Upper lobe of right lung (tissue), 1 donor: ENCODE results near the gene PIP5K1B. TPM values are rescaled to one million over a fixed set of nuclear protein-coding genes. Genes with fewer than 3 reads are reported as not detected.
"Not testable (repeated sequence)": the region's sequence is repeated elsewhere in the genome, so short reads cannot be mapped to it uniquely, and the experiment has no call there.

Experiments used
- ATAC-seq: fragments of 200-7000 bp; cut with Tn5 transposase; one replicate; pipeline ENCODE4 v1.9.1; 2020; ENCODE audit warnings: mild to moderate bottlenecking, moderate library complexity
- DNase-seq: peaks from one replicate; pipeline ENCODE4 v3.0.0-alpha.2; 2020
- H3K27ac ChIP-seq: fragments of 200-600 bp; one replicate; pipeline ENCODE4 v1.8.0; 2022
- H3K27me3 ChIP-seq: fragments of 200-600 bp; one replicate; pipeline ENCODE4 v1.8.0; 2022; ENCODE audit warnings: mild to moderate bottlenecking
- H3K36me3 ChIP-seq: fragments of 200-600 bp; one replicate; pipeline ENCODE4 v1.8.0; 2022
- H3K4me1 ChIP-seq: fragments of 200-600 bp; one replicate; pipeline ENCODE4 v1.8.0; 2022
- H3K4me3 ChIP-seq: fragments of 200-600 bp; one replicate; pipeline ENCODE4 v1.8.0; 2022; ENCODE audit warnings: mild to moderate bottlenecking
- H3K9me3 ChIP-seq: fragments of 200-600 bp; one replicate; pipeline ENCODE4 v1.8.0; 2022
- intact Hi-C: fragments of 100-400 bp; cut with DNase I; formaldehyde crosslinking; loops from one replicate; pipeline ENCODE4 v1.11.0; 2022
- total RNA-seq: library from RNA; stranded (reverse); fragmentation: NEBNext Ultra II Directional; extraction: Animal tissue kit (Norgen Biotek cat#: 25700); gene quantifications from one replicate; pipeline ENCODE4 v1.2.1, GENCODE V29; 2021
- TF ChIP-seq, protein P1 (sequence below): fragments of 200-600 bp; IDR thresholded peaks from one replicate; pipeline ENCODE4 v1.8.0; 2022; ENCODE audit warnings: antibody characterized with exemption
- donor health status: DM: no; HTN: yes; CAD: no; lungs with severe emphysema.

The PIP5K1B gene
- total RNA-seq, 1 donor from 2014 or later = 36.5 TPM

DNA sequence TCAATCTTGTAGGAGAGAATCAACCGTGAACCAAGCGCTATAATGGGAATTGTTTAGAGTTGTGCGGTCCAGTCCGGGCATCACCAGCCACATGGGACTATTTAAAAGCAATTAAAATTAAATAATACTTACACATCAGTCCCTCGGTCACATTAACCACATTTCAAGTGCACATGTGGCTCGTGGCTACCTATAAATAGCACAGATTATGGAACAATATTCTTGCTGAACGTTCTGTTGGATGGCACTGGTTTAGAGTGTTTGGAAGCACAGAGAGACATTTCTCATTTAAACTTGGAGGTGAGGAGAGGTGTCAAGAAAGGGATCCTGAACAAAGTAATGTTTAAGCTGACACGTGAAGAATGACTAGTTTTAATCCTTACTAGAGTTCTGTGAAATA lies 12.5 kb upstream of the PIP5K1B start:
- TF ChIP-seq, protein P1, sequence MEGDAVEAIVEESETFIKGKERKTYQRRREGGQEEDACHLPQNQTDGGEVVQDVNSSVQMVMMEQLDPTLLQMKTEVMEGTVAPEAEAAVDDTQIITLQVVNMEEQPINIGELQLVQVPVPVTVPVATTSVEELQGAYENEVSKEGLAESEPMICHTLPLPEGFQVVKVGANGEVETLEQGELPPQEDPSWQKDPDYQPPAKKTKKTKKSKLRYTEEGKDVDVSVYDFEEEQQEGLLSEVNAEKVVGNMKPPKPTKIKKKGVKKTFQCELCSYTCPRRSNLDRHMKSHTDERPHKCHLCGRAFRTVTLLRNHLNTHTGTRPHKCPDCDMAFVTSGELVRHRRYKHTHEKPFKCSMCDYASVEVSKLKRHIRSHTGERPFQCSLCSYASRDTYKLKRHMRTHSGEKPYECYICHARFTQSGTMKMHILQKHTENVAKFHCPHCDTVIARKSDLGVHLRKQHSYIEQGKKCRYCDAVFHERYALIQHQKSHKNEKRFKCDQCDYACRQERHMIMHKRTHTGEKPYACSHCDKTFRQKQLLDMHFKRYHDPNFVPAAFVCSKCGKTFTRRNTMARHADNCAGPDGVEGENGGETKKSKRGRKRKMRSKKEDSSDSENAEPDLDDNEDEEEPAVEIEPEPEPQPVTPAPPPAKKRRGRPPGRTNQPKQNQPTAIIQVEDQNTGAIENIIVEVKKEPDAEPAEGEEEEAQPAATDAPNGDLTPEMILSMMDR = no peak
- Histone ChIP-seq H3K27me3 (peaks cover 2% of the 10 kb centered on the region), H3K9me3 (no peaks in the 10 kb centered on the region), H3K36me3 (no peaks in the 10 kb centered on the region), H3K4me1 (no peaks in the 10 kb centered on the region), H3K27ac (no peak overlapping the region), H3K4me3 (no peak overlapping the region)
- intact Hi-C loops = no loop called here
- DNase-seq = no peak
- no peak for ATAC-seq

DNA sequence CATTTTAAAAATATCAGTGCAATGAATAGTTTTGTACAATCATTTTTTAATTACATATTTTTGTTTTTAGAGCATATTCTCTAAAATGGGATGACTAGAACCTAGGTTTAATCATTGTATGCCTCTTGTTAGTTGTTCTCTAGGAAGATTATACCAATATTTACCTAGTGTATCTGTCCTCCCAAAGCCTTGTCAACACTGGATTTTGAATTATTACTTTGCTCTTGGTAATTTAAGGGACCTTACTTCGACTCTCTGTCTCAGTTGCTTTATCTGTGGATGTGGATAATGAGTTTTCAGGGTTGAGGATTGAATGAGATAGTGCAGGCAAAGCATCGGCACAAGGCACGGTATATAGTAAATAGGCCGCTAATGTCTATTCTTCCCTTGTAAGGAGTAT lies 10.9 kb upstream of the PIP5K1B start:
- no peaks in the 10 kb centered on the region for H3K9me3 ChIP-seq
- intact Hi-C loops = no loop called here

DNA sequence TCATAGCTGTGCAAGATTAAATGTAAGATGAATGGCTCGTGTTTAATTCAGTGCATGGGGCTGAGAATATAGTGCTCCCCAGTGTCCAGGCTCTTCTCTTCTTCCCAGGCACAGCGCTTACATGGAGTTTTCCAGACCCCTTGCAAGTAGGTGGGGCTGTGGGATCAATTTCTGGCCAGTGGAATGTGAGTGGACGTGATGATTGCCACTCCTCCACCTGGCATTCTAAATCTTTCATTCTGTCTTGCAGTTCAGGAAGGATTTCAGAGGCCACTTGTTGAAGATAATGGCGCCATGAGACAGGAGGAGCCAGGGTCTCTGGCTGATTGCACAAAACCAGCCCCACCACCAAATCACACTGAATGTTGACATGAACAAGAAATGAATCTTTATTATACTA lies 7.2 kb upstream of the PIP5K1B start:
- H3K27me3 ChIP-seq = peaks cover 6% of the 10 kb centered on the region
- no peaks in the 10 kb centered on the region for H3K4me1 ChIP-seq
- no peak overlapping the region for H3K27ac ChIP-seq
- DNase-seq = no peak
- no peak for ATAC-seq
- no peaks in the 10 kb centered on the region for H3K36me3 ChIP-seq
- intact Hi-C loops = no loop called here
- TF ChIP-seq, protein P1 = no peak
- H3K9me3 ChIP-seq = no peaks in the 10 kb centered on the region
- no peak overlapping the region for H3K4me3 ChIP-seq

More for the DNA sequence above, 10.9 kb upstream of the PIP5K1B start:
- ATAC-seq = no peak
- DNase-seq = no peak
- Histone ChIP-seq H3K4me3 (no peak overlapping the region), H3K27ac (no peak overlapping the region), H3K27me3 (peaks cover 6% of the 10 kb centered on the region), H3K36me3 (no peaks in the 10 kb centered on the region), H3K4me1 (no peaks in the 10 kb centered on the region)
- TF ChIP-seq, protein P1 = no peak

DNA sequence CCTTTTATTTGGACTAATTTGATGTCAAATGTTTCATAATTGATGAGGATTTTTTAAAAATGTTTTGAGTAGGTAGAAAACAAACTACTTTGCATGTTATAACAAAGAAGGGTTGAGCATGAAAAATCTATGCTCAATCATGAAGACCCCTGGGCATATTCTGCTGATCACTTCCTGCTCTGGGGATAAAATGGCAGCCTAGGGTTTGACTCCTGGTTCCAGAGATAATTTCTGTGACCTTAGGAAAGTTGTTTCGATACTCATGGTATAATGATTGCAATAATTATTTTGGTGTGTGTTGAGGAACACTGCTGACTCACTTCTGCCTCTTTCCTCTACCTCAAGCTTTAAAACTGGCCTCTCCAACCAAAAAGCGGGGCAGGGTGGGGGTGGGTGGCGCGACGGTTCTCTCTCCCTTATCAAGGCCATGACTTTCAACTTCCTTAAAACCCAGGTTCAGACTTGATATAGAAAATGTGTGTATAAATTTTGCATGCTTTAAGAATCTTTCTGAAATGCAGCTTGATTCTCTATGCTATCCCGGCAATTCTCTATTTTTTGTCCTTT lies 6.0 kb upstream of the PIP5K1B start:
- Histone ChIP-seq H3K9me3 (no peaks in the 10 kb centered on the region), H3K27ac (no peak overlapping the region), H3K27me3 (peaks cover 6% of the 10 kb centered on the region), H3K4me1 (no peaks in the 10 kb centered on the region), H3K36me3 (no peaks in the 10 kb centered on the region), H3K4me3 (no peak overlapping the region)
- ATAC-seq (no peak), DNase-seq (no peak)
- TF ChIP-seq, protein P1 = no peak
- intact Hi-C loops = no loop called here

DNA sequence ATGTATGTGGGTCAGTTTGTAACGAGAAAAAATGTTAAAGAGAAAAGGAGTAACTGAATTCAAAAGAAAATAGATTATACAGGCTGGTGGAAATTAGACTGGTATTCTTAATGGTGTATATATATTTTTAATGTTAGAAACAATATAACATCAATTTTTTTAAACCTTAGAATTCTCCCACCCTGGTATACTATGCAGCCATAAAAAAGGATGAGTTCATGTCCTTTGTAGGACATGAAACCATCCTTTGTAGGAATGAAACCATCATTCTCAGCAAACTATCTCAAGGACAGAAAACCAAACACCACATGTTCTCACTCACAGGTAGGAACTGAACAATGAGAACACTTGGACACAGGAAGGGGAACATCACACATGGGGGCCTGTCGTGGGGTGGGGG lies 5.4 kb upstream of the PIP5K1B start:
- H3K27ac ChIP-seq, intact Hi-C loops, H3K27me3 ChIP-seq, ATAC-seq, DNase-seq, H3K4me1 ChIP-seq, H3K9me3 ChIP-seq, H3K36me3 ChIP-seq, H3K4me3 ChIP-seq: not testable (repeated sequence)

- DNase-seq (no peak), ATAC-seq (no peak)
- Histone ChIP-seq H3K27me3 (peaks cover 4% of the 10 kb centered on the region), H3K9me3 (no peaks in the 10 kb centered on the region), H3K27ac (no peak overlapping the region), H3K36me3 (no peaks in the 10 kb centered on the region), H3K4me1 (peaks cover 14% of the 10 kb centered on the region), H3K4me3 (no peak overlapping the region)
- intact Hi-C loops = no loop called here
- TF ChIP-seq, protein P1 = no peak
Observed at GRCh38 chr9:68702493-68702892, 2.5 kb upstream of the PIP5K1B start.
